ENCODE measurements around the gene XYLT2.

- TF ChIP-seq CTCF (conservative IDR thresholded peaks at IDR 0.05; ENCODE audit: low read length) (no peak), EZH2phosphoT487 (IDR thresholded peaks at IDR 0.05; ENCODE audit: borderline replicate concordance, low read depth, low read length) (no peak)
Measured at GRCh38 chr17:50312308-50312707, 33.6 kb upstream of the XYLT2 start.

Measured in OCI-LY7 (cell line).